Upper lobe of left lung (tissue), 4 donors: ENCODE results near the gene DUS1L.

Experiments used
- EP300 ChIP-seq, 4 donors: sonication (generic); formaldehyde crosslinking; IDR thresholded peaks; one replicate each; pipeline ENCODE4 v1.5.1; 2017; ENCODE audit warnings: antibody characterized with exemption in 4 of 4, control low read depth in 2 of 4
- POLR2A ChIP-seq, 4 donors: fragments of 450-650 bp; IDR thresholded peaks; one replicate each; pipeline ENCODE4 v1.5.1; 2016 to 2017; ENCODE audit warnings: antibody characterized with exemption in 4 of 4, mild to moderate bottlenecking in 2 of 4
- POLR2AphosphoS5 ChIP-seq, 2 donors: sonication (generic); formaldehyde crosslinking; IDR thresholded peaks; one replicate each; pipeline ENCODE4 v1.5.1; 2017; ENCODE audit warnings: antibody characterized with exemption in 2 of 2
- TF ChIP-seq, protein P1 (sequence below), 6 experiments: fragments of 450-650 bp in 4 of 6; fragments of 200-600 bp in 2 of 6; sonication (generic) in 2 of 6; IDR thresholded peaks; one replicate each; pipeline ENCODE4 v1.5.1; 2016 to 2019; ENCODE audit warnings: antibody characterized with exemption in 6 of 6

DNA sequence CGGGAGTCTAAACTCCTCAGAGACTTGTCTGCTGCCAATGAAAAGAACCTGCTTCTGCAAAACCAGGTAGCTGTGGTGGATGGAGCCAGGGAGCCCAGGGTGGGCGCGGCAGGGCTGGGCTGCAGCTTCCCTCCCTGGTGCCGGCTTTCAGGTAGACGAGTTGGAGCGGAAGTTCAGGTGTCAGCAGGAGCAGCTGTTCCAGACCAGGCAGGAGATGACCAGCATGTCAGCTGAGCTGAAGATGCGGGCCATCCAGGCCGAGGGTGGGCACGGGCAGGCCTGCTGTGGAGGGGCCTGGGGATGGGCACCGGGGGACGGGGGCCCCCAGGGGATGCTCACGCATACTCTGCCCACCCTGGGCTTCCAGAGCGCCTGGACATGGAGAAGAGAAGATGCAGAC lies 37.4 kb downstream of the DUS1L start:
- TF ChIP-seq, protein P1, sequence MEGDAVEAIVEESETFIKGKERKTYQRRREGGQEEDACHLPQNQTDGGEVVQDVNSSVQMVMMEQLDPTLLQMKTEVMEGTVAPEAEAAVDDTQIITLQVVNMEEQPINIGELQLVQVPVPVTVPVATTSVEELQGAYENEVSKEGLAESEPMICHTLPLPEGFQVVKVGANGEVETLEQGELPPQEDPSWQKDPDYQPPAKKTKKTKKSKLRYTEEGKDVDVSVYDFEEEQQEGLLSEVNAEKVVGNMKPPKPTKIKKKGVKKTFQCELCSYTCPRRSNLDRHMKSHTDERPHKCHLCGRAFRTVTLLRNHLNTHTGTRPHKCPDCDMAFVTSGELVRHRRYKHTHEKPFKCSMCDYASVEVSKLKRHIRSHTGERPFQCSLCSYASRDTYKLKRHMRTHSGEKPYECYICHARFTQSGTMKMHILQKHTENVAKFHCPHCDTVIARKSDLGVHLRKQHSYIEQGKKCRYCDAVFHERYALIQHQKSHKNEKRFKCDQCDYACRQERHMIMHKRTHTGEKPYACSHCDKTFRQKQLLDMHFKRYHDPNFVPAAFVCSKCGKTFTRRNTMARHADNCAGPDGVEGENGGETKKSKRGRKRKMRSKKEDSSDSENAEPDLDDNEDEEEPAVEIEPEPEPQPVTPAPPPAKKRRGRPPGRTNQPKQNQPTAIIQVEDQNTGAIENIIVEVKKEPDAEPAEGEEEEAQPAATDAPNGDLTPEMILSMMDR (IDR thresholded peaks at IDR 0.05): no peak
- TF ChIP-seq POLR2A (IDR thresholded peaks at IDR 0.05) (no peak), POLR2AphosphoS5 (IDR thresholded peaks at IDR 0.05) (no peak), EP300 (IDR thresholded peaks at IDR 0.05) (no peak)
